ENCODE results near the gene LCAT.

LCAT gene

DNA sequence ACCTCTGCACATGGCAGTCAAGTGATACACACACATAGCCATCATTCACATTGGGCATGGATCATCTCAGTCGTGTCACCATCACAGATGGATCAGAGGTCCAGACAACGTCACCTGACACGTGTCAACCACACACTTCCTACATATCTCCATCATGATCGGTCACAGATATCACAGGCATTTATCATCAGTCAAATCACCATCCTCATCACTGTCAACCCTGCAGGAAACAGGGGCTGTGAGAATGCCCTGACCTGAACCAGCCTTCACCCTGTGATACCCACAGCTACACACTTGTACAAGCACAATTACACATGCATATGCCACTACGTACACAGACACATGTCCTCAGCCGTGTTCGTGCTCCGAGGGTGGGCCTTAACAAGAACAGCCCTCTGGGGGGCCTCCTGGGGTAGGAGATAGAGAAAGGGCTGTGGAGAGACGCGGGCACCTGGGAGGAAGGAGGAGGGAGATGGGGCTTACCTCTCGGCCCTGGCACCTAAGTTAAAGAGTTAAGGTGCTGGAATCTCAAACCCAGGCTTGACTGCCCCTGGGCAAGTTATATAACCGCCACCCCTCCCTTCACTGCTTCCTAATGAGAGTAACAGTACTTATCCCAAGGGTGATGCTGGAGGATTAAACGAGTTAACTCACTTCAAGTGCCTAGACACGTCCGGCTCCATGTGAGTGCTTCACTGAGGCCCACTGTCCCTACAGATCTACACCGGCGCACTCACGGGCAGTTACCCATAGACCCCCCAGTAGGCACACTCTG lies 23.4 kb upstream of the LCAT start:
- peak; percentile 80 for FAIRE-seq
- no peak for DNase-seq (ENCODE audit: insufficient read length)
- TF ChIP-seq POLR2AphosphoS5 (IDR thresholded peaks at IDR 0.05; ENCODE audit: low read depth, low read length) (no peak), TAF1 (IDR thresholded peaks at IDR 0.05; ENCODE audit: borderline replicate concordance, low read depth, low read length) (no peak), POLR2A (IDR thresholded peaks at IDR 0.05; ENCODE audit: low read depth, low read length) (0 out of 2 replicates have a peak, but pooled peaks have one; percentile 18)

DNA sequence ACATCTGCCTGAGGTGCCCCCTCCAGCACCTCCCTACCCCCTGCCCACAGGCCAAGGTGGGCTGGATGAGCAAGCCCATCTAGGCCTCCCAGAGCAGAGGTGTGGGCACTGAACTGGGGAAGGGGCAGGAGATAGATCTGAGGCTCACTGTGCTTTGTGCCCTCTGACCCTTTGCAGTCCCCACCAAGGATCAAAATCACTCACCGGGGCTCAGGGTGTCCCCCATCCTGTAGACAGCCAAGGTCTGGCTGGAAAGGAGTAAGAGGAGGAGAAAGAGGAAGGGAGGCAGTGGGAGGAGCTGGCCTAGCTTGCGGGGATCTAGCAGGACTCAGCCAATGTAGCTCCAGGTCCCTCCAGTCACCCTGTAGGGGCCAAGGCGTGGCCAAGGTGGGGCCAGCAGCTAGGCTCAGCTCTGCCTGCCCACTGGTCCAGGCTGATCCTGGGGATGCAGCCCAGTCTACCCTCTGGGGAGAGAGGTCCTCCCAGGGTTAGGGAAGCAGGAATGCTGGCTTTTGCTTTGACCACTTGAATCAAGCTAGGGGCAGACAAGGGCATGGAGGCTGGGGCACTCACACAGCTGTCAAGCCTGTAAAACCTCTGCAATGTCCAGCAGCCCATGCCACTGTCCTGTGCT lies 22.7 kb upstream of the LCAT start:
- FAIRE-seq = no peak
- TF ChIP-seq TAF1 (IDR thresholded peaks at IDR 0.05; ENCODE audit: borderline replicate concordance, low read depth, low read length) (no peak), POLR2AphosphoS5 (IDR thresholded peaks at IDR 0.05; ENCODE audit: low read depth, low read length) (no peak; the same call in 1 of the 2 replicates), POLR2A (IDR thresholded peaks at IDR 0.05; ENCODE audit: low read depth, low read length) (no peak)
- no peak for DNase-seq (ENCODE audit: insufficient read length)

DNA sequence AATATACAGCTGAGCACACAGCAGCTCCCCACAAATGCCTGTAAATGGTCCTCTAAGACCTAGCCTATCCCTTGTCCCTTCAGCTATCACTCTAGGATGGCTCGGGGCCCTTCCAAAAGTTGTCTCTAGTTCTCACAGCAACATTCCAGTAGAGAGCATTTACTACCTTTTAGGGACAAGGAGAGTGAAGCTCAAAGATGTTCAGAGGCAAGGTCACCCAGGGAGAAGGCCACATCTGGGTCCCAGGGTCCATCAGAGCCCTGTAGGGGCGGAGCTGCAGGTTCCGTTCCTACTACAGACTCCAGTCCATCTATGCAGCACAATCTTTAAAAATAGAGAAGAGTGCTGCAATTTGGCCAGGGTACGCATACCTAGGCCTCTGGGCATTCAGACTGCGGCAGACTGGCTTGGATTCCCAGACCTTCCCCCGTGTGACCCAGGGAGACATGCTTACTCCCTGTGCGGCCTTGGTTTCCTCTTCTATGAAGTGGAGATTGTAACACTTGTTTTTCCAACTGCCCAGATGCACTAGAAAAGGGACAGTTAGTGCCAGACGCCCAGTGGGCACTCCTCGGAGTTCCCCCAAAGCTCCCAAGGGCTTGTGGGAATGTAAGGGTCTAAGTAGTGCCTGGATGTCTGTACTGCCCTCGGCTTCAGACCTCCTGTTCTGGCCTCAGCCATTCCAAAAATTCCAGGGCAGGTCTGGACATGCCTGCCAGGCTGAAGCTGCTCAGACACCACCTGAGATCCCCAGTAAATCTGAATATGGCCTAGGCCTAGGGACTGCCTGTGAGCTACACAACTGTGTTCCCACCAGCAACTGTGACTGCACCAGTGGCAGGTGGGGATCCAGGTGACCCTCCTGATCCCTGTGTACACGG lies 22.0 kb upstream of the LCAT start:
- FAIRE-seq (no peak), DNase-seq (ENCODE audit: insufficient read length) (no peak)
- TF ChIP-seq POLR2A (IDR thresholded peaks at IDR 0.05; ENCODE audit: low read depth, low read length) (no peak), POLR2AphosphoS5 (IDR thresholded peaks at IDR 0.05; ENCODE audit: low read depth, low read length) (no peak; the same call in 1 of the 2 replicates), TAF1 (IDR thresholded peaks at IDR 0.05; ENCODE audit: borderline replicate concordance, low read depth, low read length) (no peak)

DNA sequence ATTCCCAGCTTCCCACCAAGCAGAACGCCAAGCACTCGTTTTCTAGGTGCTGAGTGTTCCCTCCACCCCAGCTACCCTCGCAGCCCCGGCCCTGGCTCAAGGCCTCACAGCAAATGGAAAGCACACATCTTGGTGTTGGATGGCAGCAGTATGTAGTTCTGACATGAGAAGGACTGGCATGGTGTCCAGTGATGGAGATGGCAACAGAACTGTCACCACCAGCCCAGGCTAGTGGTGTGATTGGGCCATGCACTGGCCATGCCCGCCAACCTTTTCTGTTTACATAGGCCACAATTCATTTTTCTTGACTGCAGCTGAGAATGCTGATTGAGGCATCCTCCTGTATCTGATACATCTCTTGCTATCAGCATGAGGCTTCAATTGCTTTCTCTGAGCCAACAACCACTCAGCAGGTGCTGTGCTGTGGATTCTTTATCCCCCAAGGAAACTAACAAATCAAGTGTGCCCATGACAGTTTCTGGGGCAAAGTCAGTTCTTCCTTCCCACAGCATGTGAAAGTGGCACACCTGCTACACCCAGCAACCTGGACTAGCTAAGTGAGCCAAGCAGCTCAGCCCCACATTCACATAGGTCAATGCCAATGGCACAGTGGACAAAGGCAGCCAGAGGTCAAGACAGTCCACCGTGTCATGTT lies 20.7 kb upstream of the LCAT start:
- DNase-seq (ENCODE audit: insufficient read length) = no peak
- no peak for TF ChIP-seq POLR2A (IDR thresholded peaks at IDR 0.05; ENCODE audit: low read depth, low read length)
- TF ChIP-seq POLR2AphosphoS5 (IDR thresholded peaks at IDR 0.05; ENCODE audit: low read depth, low read length) = no peak
- TF ChIP-seq TAF1 (IDR thresholded peaks at IDR 0.05; ENCODE audit: borderline replicate concordance, low read depth, low read length) = no peak
- peak; percentile 21 for FAIRE-seq

DNA sequence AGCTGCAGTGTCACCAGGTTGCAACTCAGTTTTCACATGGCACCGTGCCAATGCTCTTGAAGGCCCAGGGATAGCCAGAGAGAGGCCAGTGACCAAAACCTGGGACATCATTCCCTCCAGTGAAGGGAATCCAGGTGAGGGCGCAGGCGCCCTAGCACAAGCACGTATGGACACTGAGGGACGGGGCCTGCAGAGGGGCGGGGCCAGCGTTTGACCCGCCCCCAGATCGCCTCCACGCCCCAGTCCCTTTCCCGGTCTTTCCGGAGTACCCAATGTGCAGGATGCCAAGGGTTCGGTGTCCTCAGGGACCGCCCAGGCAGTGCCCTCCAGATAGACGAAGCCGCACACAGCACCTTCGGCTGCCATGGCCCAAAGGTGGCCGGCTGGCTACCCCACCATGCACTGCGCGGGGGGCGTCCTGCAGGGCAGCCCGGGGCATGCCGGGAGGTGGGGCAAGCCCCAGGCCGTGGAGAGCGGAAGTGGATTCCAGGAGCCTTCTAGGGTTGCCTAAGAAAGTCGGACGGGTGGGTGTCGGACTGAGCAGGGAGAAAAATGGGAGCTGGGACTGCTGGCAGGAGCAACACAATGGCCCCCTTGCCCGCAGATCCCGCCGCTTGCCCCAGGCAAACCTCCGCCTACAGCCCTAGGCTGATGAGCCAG lies 19.9 kb upstream of the LCAT start:
- no peak for TF ChIP-seq POLR2AphosphoS5 (IDR thresholded peaks at IDR 0.05; ENCODE audit: low read depth, low read length)
- no peak for TF ChIP-seq TAF1 (IDR thresholded peaks at IDR 0.05; ENCODE audit: borderline replicate concordance, low read depth, low read length)
- TF ChIP-seq POLR2A (IDR thresholded peaks at IDR 0.05; ENCODE audit: low read depth, low read length) = no peak
- DNase-seq (ENCODE audit: insufficient read length) = no peak
- no peak for FAIRE-seq

DNA sequence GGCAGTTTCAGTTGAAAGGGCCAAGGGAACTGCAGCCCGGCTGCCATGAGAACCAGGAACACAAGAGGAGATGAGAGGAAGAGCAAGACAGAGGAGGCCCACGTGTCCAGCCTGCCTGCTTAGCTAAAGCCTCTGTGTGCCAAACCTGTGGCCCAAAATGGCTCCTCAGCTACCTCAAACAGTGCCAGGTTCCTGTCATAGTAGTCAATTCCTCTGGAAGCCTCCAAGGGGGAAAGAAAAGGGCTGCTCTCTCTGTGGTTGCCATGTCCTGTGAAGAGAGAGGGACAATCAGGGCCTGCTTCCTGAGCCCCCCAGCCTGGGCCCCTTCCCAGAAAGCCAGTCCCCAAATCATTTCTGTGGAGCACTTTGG lies 19.4 kb upstream of the LCAT start:
- TF ChIP-seq TAF1 (IDR thresholded peaks at IDR 0.05; ENCODE audit: borderline replicate concordance, low read depth, low read length) (no peak), POLR2A (IDR thresholded peaks at IDR 0.05; ENCODE audit: low read depth, low read length) (no peak), POLR2AphosphoS5 (IDR thresholded peaks at IDR 0.05; ENCODE audit: low read depth, low read length) (no peak)
- DNase-seq (ENCODE audit: insufficient read length) (no peak), FAIRE-seq (no peak)

DNA sequence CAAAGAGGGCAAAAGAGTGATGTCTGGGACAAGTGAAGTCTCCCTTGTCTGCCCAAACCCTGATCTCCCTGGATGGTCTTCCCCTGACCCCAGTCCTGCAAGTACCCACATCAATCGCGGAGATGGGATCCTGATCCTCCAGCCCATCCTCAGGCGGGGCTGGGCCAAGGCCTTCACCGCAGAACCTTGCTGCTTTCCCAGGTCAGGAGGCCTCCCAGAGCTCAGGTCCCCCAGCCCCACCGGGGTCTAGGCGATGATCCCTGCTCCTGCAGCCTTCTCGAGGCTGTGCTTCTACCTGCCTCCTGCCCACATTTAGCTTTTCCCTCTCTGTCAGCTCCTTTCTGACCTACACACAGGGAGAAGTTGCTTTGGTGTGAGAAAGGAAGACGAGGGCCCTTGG lies 18.2 kb upstream of the LCAT start:
- DNase-seq (ENCODE audit: insufficient read length) (no peak), FAIRE-seq (no peak)
- TF ChIP-seq POLR2AphosphoS5 (IDR thresholded peaks at IDR 0.05; ENCODE audit: low read depth, low read length) (no peak), POLR2A (IDR thresholded peaks at IDR 0.05; ENCODE audit: low read depth, low read length) (no peak), TAF1 (IDR thresholded peaks at IDR 0.05; ENCODE audit: borderline replicate concordance, low read depth, low read length) (no peak)

DNA sequence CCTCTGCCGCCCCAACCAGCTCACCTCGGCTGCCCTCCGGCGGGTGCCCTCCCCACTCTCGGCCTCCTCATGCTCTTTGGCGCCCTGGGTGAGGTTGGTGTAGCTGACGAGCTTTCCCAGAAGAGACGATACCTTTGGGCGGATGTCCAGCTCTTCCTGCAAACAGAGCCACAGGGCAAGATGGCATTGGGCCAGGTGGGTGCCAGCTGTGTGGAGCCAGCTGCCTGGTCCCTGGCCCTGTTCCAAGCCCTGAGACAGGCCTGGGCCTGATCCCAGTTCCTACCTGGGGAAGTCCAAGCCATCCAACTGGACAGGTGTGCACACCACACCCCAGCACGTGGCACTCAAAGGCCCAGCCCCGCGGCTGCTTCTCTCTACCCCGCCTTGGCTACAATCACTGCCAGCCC lies 17.6 kb upstream of the LCAT start:
- TF ChIP-seq POLR2AphosphoS5 (IDR thresholded peaks at IDR 0.05; ENCODE audit: low read depth, low read length) (no peak), POLR2A (IDR thresholded peaks at IDR 0.05; ENCODE audit: low read depth, low read length) (no peak), TAF1 (IDR thresholded peaks at IDR 0.05; ENCODE audit: borderline replicate concordance, low read depth, low read length) (no peak)
- DNase-seq (ENCODE audit: insufficient read length) = no peak
- FAIRE-seq = no peak

DNA sequence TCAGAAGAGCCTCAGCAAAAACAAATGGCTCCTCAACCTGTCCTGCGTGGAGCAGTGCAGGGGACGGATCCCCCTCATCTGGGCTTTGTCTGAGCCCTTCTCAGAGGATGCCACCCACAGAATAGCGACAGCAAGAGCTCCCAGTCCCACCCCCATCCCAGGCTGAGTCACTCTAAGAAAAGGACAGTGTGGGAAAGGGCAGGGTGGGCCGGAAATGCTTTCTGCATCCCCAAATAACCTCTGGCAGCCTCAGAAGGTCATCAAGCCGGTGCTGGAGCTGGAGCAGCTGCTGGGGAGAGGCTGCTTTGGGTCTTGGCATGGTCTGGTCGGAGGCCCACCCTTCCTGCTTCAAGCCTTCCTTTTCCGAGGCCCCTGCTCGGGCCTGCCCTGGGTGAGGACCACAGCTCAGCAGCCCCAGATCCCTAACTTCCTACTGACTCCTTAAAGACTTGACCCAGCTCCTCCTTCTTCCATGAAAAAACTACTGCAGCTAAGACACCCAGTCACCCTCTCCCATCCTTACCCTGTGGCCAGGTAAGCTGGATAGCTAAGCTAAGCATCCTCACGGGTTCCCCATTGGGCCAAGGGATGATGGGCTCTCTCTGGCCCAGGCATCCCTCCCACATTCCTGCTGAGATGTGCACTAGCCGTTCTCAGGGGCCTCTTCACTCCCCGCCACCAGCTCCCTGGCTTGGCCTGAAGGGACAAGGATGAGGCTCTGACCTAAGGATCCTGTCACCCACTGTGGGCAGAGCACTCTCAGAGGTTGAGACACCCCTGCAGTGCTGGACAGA lies 15.8 kb upstream of the LCAT start:
- FAIRE-seq = no peak
- no peak for DNase-seq (ENCODE audit: insufficient read length)
- TF ChIP-seq POLR2AphosphoS5 (IDR thresholded peaks at IDR 0.05; ENCODE audit: low read depth, low read length) (no peak), TAF1 (IDR thresholded peaks at IDR 0.05; ENCODE audit: borderline replicate concordance, low read depth, low read length) (no peak), POLR2A (IDR thresholded peaks at IDR 0.05; ENCODE audit: low read depth, low read length) (no peak)

DNA sequence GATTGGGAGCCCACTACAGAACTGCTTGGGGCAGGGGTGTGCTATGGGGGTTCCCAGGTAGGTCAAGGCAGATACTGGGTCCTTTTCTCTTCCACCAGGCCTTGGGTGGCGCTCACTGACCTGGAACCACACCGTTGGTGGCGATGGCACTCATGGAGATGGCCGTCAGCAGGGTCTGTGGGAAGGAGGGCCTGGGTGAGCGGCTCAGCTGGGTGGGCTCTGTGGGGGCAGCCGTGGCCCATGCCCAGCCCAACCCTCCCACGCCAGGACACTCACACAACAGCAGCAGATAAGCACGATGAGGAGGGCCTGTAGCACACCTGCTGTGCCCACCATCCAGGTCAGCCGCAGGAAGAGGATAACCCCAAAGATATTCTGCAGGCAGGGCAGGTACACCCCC lies 13.7 kb upstream of the LCAT start:
- FAIRE-seq (no peak), DNase-seq (ENCODE audit: insufficient read length) (no peak)
- TF ChIP-seq POLR2AphosphoS5 (IDR thresholded peaks at IDR 0.05; ENCODE audit: low read depth, low read length) (no peak), TAF1 (IDR thresholded peaks at IDR 0.05; ENCODE audit: borderline replicate concordance, low read depth, low read length) (no peak), POLR2A (IDR thresholded peaks at IDR 0.05; ENCODE audit: low read depth, low read length) (no peak)
